Urothelium cell line (cell line): ENCODE measurements around the gene RASSF7.
"Not testable (repeated sequence)": the region's sequence is repeated elsewhere in the genome, so short reads cannot be mapped to it uniquely, and the experiment has no call there.

Source experiments
- DNase-seq: peaks from one replicate; pipeline ENCODE4 v3.0.0; 2011; ENCODE audit warnings: low spot score, mixed read lengths
- FAIRE-seq: peaks from 2 replicates; lab custom pipeline; 2011; peaks lifted over from hg19 to GRCh38; lab: Jason Lieb, UNC

Gene RASSF7

DNA sequence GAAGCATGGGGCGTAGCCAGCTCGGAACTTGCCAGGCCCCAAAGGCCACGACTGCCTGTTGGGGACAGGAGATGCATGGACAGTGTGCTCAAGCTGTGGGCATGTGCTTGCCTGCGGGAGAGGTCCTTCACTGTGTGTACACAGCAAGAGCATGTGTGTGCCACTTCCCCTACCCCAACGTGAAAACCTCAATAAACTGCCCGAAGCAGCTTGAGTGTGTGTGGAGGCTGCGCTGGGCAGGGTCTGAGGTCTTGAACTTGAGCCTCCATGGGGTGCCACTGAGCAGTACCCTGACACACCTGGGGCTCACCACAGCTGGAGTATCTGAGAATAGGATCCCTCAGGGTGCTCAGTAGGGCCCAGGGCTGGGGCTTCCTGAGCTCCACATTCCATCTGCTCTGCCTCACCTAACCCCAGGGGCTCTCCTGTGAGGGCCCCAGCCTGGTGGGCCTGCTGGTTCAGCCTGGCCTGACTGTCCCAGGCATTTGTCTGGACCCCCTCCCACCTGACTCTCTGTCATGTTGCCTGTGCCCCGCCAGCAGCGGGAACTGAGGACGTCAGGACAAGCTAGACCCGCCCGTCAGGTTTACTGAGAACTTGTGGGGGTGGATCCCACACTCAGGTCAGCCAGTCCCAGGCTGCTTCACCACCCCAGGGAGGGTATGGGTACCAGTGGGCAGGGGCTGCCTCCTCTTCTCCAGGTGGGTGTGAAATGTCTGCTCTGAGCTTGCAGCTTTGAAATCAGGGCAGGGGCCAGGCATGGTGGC, 3.2 kb downstream of the RASSF7 start:
- no peak for DNase-seq
- no peak for FAIRE-seq

DNA sequence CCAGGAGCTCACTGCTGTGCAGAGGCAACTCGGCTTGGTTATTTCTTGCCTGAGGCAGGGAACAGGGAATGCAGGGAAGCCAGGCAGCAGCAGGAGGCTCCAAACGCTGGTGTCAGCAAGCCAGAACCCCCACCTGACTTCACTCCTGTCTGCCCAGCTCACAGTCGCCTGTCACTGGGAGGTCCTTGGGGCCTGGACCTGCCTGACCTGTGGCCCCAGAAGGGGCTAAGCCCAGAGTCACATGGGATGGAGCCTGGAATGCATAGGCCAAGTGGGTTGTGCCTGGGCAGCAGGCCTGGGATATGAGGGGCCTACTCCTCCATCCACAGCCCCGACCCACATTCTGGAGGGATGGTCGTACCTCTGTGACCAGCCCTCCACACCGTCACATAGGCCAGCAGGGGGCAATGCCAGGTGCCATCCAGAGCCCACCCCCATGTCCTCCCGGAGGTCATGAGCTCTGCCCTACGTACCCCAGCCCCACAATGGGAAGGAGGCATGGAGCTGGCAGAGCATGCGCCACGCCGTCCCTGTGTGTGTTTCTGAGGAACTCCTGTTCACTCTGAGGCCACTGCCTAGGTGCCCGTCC, 5.2 kb downstream of the RASSF7 start:
- FAIRE-seq (no peak), DNase-seq (no peak)

DNA sequence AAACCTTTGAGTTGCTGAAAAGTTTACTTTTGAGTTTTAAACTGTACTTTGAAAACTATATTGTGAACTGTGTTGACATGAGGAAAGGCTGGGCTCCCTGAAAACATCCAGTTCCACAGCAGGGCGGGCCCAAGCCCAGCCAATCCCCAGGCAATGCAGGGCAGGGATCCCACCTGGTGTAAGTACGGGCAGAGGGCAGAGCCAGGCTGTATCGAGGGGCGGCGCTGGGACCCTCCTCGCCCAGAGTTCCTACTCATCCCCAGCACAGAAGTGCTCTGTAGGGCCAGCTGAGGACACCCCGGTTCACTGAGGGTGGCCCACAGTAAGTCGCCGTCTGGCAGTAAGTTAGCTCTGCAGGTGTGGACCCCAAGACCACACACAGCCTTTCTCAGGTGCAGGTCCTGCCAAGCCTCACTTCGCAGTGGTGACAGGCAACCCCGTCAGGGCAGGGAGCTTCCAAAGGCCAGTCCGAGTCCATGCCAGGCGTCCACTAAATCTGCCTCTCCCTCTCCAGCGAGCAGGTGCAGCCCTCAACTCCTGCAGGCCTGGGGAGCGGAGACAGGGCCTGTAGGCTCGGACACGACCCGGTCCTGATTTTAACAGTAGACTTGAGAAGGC, 6.3 kb downstream of the RASSF7 start:
- DNase-seq: no peak
- FAIRE-seq: no peak

DNA sequence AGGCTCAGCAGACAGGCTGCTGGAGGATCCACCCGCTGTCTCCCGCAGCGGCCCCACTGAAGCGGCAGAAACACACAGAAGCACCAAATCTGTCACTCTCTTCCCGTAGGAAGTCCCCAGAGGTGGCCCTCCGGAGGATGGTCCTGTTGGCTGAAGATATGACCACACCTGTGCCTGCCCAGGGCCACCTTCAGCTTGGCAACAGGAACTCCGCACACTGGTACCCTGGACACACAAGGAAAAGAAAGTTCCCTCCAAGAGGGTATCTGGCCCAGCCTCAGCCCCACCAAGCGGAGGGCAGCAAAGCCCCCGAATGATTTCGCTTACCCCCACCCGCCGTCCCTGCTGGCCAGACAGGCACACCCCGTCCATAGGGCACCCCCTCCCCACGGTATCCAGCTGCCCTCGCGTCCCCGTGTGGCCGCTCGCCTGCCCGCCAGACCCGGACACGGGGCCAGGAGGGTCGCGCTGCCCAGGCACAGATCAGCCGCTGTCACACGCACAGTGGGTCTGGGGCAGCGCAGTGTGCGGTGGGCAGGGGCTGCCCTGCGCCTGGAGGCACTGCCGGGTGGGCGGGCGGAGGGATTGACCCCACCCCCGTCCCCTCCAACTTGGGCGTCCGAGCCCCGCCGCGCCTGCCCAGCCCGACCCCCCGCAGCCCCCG, 7.0 kb downstream of the RASSF7 start:
- no peak for DNase-seq
- no peak for FAIRE-seq

DNA sequence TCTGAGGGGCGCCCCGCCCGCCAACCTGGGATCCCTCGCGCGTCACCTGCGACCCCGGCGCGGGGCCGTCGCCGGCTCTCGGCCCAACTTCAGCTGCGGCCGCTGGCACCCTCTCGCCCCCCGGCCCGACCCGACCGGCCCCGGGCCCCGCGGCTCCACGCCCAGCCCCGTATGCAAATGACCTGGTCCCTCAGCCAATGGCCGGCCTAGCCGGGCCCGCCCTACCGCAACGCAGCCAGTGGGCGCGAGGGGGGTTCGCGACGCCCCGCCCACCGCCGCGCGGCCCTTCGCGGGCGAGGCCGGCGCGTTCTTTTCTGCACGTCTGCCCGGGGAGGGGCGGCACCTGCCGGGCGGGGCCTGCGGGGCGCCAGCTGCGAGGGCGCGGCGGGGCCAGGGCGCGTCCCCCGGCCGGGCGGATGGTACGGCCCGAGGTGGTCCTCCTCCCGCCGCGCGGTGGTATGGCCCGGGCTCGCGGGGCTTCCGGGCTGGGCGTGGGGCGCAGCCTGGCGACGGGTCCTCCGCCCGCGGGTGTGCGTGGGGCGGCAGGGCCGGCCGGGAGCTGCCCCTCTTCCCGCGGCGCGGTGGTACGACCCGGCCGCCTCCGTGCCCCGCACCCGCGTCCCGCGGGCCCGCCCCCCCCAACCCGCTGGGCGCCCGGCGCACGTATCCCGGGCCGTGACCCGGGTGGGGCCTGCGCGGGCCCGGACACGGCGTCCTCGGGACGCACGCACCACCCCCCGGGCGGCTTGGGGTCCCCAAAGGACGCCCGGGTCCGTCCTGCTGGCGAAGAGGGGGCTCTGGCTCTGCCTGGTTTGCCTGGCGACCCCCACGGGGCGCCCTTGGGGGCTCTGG, 7.8 kb downstream of the RASSF7 start:
- peak; percentile 94 for DNase-seq
- no peak for FAIRE-seq

DNA sequence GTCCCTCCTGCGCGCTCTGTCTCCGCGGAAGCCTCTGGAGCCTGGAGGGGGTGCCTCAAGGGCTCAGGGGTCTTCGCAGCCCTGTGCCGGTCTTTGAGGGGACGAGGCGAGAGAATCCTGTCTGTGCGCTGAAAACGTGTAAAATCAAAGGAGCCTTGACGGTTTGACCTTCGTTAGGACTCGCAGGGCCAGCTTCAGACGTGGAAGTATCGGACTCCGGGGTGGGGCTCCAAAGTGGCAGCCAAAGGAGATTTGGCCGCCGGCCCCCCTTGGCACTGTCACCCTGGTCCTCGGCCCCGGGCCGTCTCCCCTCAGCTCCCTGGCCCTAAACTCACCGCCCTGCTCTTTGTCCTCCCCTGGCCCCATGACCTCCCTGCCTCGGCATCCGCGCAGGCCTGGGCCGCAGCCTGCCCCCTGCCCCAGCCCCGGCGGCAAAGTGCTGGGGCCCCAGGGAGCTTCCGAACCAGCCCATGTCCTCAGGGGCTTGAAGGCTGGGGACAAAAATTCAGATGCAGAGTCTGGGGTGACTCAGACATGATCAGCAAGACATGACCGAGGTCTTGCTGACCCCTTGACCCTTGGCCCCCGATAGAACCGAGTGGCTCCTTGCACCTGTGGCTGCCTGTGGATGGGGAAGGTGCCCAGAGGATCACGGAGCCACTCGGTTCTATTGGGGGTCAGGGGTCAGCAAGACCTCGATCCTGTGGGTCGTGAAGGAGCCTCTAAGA, 8.6 kb downstream of the RASSF7 start:
- no peak for FAIRE-seq
- DNase-seq: no peak

DNA sequence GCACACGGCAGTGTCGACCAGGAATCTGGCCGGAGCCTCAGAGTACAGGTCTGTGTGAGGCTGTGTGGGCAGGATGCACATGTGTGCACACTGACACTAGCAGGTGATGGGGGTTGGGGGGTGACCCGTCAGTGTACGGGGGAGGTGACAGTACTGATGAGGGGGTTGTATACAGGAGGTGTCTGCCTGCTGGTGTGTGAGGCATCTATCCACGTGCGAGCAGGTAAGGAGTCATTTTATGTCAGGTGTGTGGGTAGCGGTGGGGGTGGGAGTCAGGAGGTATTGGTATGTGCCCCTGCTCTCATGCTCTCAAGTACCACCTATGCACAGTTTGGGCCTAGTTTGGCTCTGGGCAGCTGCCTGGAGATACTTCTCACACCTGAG, 11.0 kb downstream of the RASSF7 start:
- no peak for FAIRE-seq

DNA sequence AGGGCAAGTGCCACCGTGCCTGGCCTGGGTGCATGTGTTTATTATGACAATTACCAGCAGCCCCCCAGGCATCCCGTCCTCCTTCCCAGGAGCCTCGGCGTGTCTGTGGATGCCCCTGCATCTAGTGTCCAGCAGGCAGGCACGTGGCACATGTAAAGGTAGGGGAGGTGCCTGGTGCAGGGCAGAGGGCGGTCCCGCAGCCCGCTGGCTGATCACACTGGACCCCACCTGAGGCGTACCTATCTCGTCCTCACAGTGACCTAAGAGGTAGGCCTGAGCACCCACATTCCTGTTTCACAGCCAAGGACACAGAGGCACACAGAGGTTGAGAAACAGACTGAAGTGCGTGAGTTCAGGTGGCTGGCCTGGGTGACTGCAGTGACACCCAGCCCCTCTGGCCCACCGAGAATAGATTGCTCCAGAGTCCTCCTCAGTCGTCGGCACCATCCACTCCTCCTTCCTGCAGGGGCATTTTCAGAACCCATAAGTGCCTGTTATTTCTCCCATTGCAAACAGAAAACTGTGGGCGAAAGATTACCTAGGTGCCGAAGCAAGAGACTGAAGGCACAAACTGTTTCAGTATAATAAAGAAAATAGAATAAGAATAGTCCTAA, 12.5 kb downstream of the RASSF7 start:
- DNase-seq: no peak
- no peak for FAIRE-seq

More for the DNA sequence above, 11.0 kb downstream of the RASSF7 start:
- DNase-seq: no peak

DNA sequence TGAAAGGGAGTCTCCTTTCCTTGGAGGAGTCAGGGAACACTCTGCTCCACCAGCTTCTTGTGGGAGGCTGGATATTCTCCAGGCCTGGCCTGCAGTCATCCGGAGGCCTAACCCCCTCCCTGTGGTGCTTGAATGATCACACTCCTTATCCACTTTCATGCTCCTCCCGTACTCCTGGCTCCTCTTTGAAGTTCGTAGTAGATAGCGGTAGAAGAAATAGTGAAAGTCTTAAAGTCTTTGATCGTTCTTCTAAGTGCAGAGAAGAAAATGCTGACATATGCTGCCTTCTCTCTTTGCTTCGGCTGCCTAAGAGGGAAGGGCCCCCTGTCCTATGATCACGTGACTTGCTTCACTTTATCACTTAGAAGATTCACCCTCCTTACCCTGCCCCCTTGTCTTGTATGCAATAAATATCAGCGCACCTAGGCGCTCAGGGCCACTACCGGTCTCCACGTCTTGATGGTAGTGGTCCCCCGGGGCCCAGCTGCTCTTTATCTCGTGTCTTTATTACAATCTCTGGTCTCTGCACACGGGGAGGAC, 13.3 kb downstream of the RASSF7 start:
- not testable (repeated sequence) for DNase-seq, FAIRE-seq

DNA sequence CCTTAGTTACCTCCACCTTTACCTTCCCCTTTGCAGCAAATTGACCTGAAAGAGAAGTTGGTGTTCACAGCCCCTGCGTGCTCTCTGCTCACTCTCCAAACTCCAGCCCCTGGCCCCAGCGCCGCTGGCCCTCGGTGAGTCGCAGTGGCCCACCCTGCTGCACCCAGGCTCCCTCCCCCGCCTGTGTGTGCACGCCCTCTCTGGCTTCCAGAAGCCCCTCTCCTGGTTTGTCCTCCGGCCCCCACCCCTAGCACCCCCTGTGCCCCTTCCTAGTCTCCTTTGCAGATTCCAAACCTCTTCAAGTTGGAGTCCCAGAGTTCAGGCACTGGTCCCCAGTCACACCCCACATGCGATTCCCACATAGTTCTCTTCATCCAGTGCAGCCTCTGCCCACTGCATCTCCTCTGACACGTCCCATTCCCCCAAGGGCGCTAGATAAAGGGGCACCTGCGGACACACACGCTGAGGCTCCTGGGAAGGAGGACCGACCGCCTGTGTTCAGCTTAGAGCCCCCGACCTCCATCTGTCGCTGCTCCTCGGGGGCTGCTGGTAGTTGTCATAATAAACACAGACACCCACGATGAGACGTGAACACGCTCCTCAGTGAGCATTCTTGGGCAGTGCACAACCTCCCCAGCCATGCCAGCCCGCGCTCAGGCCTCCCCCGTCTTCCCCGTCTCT, 14.0 kb downstream of the RASSF7 start:
- FAIRE-seq: no peak
- DNase-seq: no peak

DNA sequence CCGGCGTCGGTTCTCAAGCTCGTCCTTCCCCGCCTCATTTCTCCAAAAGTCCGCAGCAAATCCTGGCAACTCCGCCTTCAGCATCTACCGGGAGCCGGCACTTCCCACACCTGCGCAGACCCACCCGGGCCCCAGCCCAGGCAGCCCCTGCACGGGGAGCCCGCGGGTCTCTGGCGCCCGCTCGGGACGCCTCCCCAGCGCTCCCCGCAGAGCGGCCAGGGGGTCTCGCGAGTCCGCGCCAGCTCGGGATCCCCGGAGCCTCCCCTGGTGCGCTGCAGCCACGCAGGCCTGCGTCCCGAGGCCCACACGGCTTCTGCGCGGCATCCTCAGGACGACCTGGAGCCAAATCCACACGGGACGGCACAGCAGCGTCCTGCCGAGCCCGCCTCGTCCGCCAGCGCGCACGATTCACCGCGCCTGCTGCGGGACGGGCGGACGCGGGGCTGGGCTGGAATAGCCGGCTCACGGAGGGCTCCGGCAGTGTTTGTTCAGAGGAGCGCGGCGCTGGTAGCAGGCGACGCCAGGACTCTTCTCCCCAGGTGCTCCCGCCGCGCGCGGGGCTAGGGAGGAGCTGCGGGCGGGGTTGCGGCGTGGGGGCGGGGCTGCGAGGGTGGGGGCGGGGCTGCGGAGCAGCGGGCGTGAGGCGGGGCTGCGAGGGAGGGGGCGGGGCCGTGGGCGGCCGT, 14.7 kb downstream of the RASSF7 start:
- peak; percentile 9 for FAIRE-seq
- DNase-seq: no peak

DNA sequence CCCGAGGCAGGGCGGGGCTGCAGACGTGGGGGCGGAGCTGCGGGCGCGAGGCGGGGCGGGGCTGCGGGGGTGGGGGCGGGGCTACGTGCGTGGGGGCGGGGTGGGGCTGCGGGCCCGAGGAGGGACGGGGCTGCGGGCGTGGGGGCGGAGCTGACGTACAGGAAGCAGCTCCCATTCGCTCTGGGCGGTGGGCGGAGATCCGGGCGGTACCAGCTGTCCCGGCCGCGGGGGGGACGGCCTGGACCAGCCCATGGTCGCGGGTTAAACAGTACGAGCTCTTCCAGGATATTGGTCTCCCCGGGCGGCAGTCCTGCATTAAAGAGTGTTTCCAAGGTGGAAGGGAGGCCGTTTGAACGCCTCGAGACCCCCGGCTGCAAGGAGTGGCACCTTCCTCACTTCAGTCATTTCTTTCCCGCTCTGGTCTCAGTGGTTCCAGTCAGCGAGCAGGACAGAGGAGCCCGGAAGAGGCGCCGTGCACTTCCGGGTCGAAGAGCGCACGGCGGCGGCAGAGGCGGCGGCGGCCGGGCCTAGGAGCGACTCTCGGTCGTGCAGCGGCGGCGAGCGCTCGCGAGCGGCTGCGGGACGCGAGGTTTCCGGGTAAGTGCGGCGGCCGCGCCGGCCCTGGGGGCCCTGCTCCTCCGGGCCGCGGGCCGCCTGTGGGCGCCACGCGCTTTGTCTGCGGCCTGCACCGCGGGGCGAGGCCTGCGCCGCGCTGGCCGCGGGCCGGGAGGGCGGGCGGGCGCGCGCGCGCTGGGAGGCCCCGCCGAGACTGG, 15.4 kb downstream of the RASSF7 start, which contains the start of gene PHRF1:
Gene PHRF1 (plus strand): TSS at position 475 of the 773 bp plus-strand sequence. CDS start 5,043 bp downstream, outside the sequence.
- peak; percentile 96 for DNase-seq
- FAIRE-seq: no peak

DNA sequence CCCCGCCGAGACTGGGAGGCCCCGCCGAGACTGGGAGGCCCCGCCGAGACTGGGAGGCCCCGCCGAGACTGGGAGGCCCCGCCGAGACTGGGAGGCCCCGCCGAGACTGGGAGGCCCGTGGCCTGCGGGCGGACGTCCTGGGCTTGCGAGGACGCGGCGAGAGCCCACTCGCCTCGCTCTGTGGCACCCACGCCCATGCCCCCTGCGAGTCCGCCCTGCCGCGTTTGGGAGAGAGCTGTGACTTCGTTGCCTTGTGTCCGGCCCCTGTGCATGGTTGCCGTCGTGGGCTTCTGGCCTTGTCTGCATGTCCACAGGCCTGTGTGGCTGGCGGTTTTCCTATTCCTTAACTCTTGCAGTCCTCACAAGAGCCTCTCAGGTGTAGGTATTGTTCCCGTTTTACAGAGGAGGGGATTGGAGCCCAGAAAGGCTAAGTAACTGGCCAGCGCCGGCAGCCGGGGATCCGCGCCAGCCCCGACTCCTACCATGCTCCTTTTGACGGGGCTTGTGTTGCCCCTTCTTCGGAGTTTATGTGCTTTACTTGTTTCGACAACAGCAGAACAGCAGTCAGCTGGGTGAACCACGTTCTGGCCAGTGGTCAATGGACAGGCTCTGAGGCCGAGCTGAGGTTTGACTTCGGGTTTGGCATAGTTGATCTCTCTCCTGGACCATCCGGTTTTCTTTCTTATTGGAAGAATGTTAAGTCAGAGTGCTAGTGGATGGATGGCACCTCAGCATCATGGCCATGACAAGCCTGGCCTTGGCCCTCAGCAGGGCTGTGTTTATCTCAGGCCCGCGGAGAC, 16.2 kb downstream of the RASSF7 start:
- no peak for FAIRE-seq
- no peak for DNase-seq

DNA sequence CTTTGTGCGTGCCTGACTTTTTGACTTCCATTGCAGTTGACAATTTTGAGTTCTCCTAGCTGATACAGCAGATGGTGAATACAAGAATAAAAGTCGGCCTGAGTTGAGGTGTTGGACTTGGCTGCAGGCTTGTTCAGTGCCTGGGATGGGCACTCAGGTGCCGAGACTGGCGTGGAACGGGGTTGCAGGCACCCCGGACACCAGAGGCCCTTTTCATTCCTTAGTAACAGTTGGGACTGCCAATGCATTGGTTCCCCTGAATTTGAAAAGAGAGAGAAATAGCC, 16.8 kb downstream of the RASSF7 start:
- DNase-seq: no peak
- FAIRE-seq: no peak

DNA sequence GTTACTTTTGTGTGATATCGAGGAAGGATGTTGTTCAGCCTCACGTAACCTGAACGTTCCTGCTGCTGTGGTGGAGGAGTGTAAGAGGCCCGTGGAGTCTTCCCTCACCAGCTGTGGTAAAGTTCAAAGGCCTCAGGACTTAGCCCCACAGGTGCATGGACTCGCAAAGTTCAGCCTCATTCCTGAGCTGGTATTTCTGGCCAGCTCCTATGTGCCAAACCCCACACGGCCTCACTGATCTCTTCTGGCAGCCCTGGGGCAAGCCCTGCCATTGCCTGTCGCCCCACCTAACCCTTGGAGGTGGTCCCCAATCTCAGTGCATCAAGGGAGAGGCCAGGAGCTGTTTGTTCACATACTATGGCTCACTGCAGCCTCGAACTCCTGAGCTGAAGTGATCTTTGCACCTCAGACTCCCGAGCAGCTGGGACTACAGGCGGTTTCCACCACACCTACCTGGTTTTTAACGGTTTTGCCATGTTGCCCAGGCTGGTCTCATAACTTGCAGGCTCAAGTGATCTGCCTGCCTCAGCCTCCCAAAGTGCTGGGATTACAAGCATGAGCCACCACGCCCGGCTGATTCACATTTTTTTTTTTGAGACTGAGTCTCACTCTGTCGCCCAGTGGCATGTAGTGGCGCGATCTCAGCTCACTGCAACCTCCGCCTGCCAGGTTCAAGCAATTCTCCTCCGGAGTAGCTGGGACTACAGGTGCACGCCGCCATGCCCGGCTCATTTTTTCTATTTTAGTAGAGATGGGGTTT, 17.7 kb downstream of the RASSF7 start:
- DNase-seq (no peak), FAIRE-seq (no peak)
